ENCODE results near the gene ZMYND11.

The ZMYND11 gene

DNA sequence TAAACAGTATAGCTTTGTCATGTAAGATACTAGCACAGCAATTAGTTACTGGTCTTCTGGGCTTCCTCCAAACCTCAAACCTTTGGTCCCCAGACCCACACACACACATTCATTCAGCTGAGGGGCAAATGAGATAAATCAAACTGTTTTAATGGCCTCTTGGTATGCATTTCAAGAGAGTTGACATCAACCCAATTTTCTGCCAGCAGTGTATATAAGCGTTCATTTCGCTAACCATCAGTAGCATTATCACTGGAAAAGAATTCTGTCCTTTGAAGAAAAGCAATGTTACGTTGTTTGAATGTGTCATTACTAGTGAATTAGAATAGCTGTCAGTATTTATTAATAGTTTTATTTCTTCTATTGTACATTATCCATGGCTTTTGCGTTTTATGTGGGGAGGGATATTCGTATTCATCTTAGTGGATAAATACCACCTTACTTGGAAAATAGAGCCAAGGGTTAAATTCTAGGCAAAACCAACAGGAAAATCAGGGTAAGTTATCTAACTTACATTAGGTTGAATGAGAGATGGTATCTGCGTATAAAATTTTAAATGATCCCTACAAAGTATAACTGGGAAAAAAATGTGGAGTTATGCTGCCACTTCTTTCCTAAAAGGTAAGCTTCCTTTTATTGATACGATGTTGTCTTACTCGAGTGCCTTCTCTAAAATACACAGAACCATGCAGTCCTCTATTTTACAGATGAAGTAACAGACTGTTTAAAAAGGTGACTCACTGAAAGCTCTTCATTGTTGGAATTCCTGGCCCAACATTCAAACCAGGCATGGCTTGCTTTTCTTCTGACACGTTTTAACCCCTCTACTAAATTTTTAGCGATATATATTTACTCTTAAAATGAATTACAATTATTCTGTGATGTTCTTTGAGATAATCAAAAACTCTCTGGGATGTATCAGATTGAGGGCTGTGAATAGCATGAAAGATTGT is 2.0 kb upstream of the ZMYND11 start:
- Histone ChIP-seq H3K4me3 (ENCODE audit: extremely low read depth, insufficient read depth, low read length, poor library complexity, severe bottlenecking) (peak overlapping the region; percentile 68), H3K36me3 (ENCODE audit: control insufficient read depth, insufficient read depth, low read length) (no peaks in the 10 kb centered on the region), H3K4me1 (ENCODE audit: control insufficient read depth, insufficient read depth, low read length, poor library complexity, severe bottlenecking) (peaks cover 18% of the 10 kb centered on the region), H3K27ac (ENCODE audit: low read depth, low read length, severe bottlenecking) (peak overlapping the region; percentile 68), H3K9me3 (ENCODE audit: control insufficient read depth, low read length) (no peaks in the 10 kb centered on the region)
- WGBS, 2 experiments (ENCODE audit: insufficient coverage in 2 of 2): 82% methylated on average over 2 of the region's 10 CpGs; no CpG with 5 or more reads in 1 of the 2 experiments

DNA sequence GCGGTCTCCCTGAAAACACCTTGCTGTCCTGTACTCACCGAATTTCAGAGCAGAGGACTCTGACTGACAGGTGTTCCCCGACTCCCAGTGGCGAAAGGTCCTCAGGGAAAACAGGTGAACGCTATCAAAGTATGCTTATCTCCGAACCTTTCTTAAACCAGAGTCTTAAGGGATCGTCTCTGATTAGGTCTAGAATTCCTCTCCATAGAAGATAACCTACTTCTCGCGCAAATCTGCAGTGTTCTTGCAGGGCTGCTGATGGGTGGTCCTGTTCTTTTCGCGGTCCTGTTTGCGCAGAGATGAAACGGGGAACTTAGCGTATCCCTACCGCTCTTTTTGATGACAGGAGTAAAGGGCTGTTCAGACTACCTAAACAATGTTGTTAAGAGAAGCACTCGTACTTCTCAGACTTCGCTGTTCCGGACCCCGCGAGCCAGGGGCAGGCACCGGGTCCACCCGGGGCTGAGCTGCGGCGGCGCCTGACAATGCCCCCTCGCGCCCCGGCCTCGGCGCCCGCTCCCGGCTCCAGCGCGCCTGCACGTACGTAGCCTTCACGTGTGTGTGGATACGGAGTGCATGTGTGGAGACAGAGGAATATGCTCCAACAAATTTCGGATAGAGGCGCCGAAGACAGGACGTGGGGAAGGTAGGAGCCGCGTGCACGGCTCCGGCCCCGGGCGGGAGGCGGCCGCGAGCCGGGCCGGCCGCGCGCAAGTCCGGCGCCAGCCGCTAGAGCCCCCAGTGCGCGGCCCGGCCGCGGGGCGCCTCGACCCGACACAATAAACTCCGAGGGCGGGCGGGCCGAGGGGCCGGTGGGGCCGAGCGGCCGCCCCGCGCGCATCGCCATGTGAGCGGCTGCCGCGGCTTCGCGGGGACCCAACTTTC is 766 bp upstream of the ZMYND11 start:
- H3K4me1 ChIP-seq (ENCODE audit: control insufficient read depth, insufficient read depth, low read length, poor library complexity, severe bottlenecking): peaks cover 16% of the 10 kb centered on the region
- peak overlapping the region; percentile 68 for H3K4me3 ChIP-seq (ENCODE audit: extremely low read depth, insufficient read depth, low read length, poor library complexity, severe bottlenecking)
- peak overlapping the region; percentile 85 for H3K27ac ChIP-seq (ENCODE audit: low read depth, low read length, severe bottlenecking)
- WGBS, 2 experiments (ENCODE audit: insufficient coverage in 2 of 2): 0% methylated on average over 54 of the region's 84 CpGs
- H3K36me3 ChIP-seq (ENCODE audit: control insufficient read depth, insufficient read depth, low read length): no peaks in the 10 kb centered on the region
- H3K9me3 ChIP-seq (ENCODE audit: control insufficient read depth, low read length): no peaks in the 10 kb centered on the region

GRCh38 chr10:135601-136464 is 578 bp downstream of the ZMYND11 start:
- 1 to 2% methylated on average over 54 to 93 of the region's 112 CpGs for WGBS, 2 experiments (ENCODE audit: insufficient coverage in 2 of 2)
- Histone ChIP-seq H3K4me3 (ENCODE audit: extremely low read depth, insufficient read depth, low read length, poor library complexity, severe bottlenecking) (peak overlapping the region; percentile 68), H3K36me3 (ENCODE audit: control insufficient read depth, insufficient read depth, low read length) (no peaks in the 10 kb centered on the region), H3K27ac (ENCODE audit: low read depth, low read length, severe bottlenecking) (peak overlapping the region; percentile 85), H3K4me1 (ENCODE audit: control insufficient read depth, insufficient read depth, low read length, poor library complexity, severe bottlenecking) (peaks cover 15% of the 10 kb centered on the region), H3K9me3 (ENCODE audit: control insufficient read depth, low read length) (no peaks in the 10 kb centered on the region)

DNA sequence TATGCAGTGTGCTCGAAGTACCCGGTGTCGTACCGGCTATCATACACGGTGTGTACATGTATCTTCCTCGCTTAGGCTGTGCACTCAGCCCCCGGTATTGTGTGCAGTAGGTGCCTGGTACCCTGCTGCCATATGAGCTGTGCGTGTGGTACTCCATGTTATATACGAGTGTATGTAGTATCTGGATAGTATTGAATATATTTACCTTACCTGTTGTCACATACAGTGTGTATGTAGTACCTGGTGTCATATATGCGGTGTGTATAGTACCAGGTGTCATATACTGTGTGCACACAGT is 1.2 kb downstream of the ZMYND11 start:
- no peak overlapping the region for H3K27ac ChIP-seq (ENCODE audit: low read depth, low read length, severe bottlenecking)

DNA sequence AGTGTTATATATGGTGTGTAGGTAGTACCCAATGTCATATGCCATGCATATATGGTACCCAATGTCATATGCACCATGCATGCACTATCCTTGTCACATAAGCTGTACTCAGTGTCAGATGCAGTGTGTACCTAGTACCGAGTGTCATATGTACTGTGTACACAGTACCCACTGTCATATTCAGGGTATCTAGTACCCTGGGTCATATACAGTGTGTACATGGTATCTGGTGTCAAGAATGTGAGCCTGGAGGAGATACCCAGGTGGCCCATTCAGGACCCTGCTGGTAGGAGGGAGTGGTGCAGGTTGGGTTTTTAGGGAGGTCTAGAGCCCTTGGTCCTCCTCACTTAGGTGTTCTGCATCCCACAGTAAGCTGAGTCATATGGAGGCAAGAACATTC is 1.8 kb downstream of the ZMYND11 start:
- peaks cover 10% of the 10 kb centered on the region for H3K4me1 ChIP-seq (ENCODE audit: control insufficient read depth, insufficient read depth, low read length, poor library complexity, severe bottlenecking)
- H3K36me3 ChIP-seq (ENCODE audit: control insufficient read depth, insufficient read depth, low read length): no peaks in the 10 kb centered on the region
- no peak overlapping the region for H3K27ac ChIP-seq (ENCODE audit: low read depth, low read length, severe bottlenecking)
- no peaks in the 10 kb centered on the region for H3K9me3 ChIP-seq (ENCODE audit: control insufficient read depth, low read length)
- peak overlapping the region; percentile 68 for H3K4me3 ChIP-seq (ENCODE audit: extremely low read depth, insufficient read depth, low read length, poor library complexity, severe bottlenecking)
- no CpG with 5 or more reads among the region's 1 CpG for WGBS, 2 experiments (ENCODE audit: insufficient coverage in 2 of 2)

More for the DNA sequence above, 1.2 kb downstream of the ZMYND11 start:
- 31 to 44% methylated on average over 8 of the region's 10 CpGs for WGBS, 2 experiments (ENCODE audit: insufficient coverage in 2 of 2)
- H3K36me3 ChIP-seq (ENCODE audit: control insufficient read depth, insufficient read depth, low read length): no peaks in the 10 kb centered on the region
- no peaks in the 10 kb centered on the region for H3K9me3 ChIP-seq (ENCODE audit: control insufficient read depth, low read length)
- peak overlapping the region; percentile 68 for H3K4me3 ChIP-seq (ENCODE audit: extremely low read depth, insufficient read depth, low read length, poor library complexity, severe bottlenecking)
- peaks cover 15% of the 10 kb centered on the region for H3K4me1 ChIP-seq (ENCODE audit: control insufficient read depth, insufficient read depth, low read length, poor library complexity, severe bottlenecking)

GRCh38 chr10:137606-138005 is 2.4 kb downstream of the ZMYND11 start:
- H3K4me3 ChIP-seq (ENCODE audit: extremely low read depth, insufficient read depth, low read length, poor library complexity, severe bottlenecking): no peak overlapping the region
- H3K9me3 ChIP-seq (ENCODE audit: control insufficient read depth, low read length): no peaks in the 10 kb centered on the region
- no peak overlapping the region for H3K27ac ChIP-seq (ENCODE audit: low read depth, low read length, severe bottlenecking)

GRCh38 chr10:142371-142770 is 7.1 kb downstream of the ZMYND11 start:
- H3K4me3 ChIP-seq (ENCODE audit: extremely low read depth, insufficient read depth, low read length, poor library complexity, severe bottlenecking): no peak overlapping the region
- no peaks in the 10 kb centered on the region for H3K36me3 ChIP-seq (ENCODE audit: control insufficient read depth, insufficient read depth, low read length)
- H3K4me1 ChIP-seq (ENCODE audit: control insufficient read depth, insufficient read depth, low read length, poor library complexity, severe bottlenecking): no peaks in the 10 kb centered on the region
- H3K9me3 ChIP-seq (ENCODE audit: control insufficient read depth, low read length): no peaks in the 10 kb centered on the region
- H3K27ac ChIP-seq (ENCODE audit: low read depth, low read length, severe bottlenecking): no peak overlapping the region
- no CpG with 5 or more reads among the region's 3 CpGs for WGBS, 2 experiments (ENCODE audit: insufficient coverage in 2 of 2)

More at GRCh38 chr10:137606-138005, 2.4 kb downstream of the ZMYND11 start:
- no peaks in the 10 kb centered on the region for H3K36me3 ChIP-seq (ENCODE audit: control insufficient read depth, insufficient read depth, low read length)
- H3K4me1 ChIP-seq (ENCODE audit: control insufficient read depth, insufficient read depth, low read length, poor library complexity, severe bottlenecking): peaks cover 5% of the 10 kb centered on the region

DNA sequence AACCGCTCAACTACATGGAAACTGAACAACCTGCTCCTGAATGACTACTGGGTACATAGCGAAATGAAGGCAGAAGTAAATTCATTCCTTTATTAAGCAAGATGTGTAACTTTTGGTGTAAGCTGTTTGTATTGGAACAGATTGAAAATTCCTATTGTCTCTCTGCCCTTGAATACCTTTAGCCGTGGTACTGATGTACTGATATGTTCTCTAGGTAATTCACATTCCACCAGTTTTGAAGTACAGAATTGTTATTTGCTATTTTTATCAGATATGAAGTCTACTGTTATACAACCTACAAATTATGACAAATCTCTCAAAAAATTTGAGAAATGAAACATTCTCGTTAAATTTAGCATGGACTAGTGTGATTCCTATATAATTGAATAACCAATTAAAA is 17.7 kb downstream of the ZMYND11 start:
- H3K27ac ChIP-seq (ENCODE audit: low read depth, low read length, severe bottlenecking): no peak overlapping the region
- H3K36me3 ChIP-seq (ENCODE audit: control insufficient read depth, insufficient read depth, low read length): peaks cover 8% of the 10 kb centered on the region
- H3K4me3 ChIP-seq (ENCODE audit: extremely low read depth, insufficient read depth, low read length, poor library complexity, severe bottlenecking): no peak overlapping the region
- WGBS, 2 experiments (ENCODE audit: insufficient coverage in 2 of 2): 100% methylated on average over 1 of the region's 4 CpGs; no CpG with 5 or more reads in 1 of the 2 experiments
- H3K9me3 ChIP-seq (ENCODE audit: control insufficient read depth, low read length): peaks cover 7% of the 10 kb centered on the region
- no peaks in the 10 kb centered on the region for H3K4me1 ChIP-seq (ENCODE audit: control insufficient read depth, insufficient read depth, low read length, poor library complexity, severe bottlenecking)

DNA sequence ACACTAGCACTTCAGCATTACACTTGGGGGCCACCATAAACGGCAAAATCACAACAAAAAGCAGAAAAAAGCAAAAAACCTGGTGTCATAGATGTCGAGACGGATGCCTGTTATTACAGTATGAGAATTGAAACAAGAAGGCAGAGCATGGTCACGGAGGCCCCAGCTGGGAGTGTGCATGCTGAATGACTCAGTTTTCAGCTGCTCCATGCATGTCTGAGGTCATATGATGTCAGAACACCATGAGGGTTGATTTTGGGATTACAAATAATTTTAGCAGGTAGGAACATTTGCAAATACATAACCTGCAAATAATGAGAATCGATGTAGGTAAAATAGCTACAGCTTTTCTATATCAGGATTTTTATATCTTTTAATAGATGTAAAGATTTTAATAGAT is 19.1 kb downstream of the ZMYND11 start:
- H3K9me3 ChIP-seq (ENCODE audit: control insufficient read depth, low read length): no peaks in the 10 kb centered on the region
- peaks cover 3% of the 10 kb centered on the region for H3K36me3 ChIP-seq (ENCODE audit: control insufficient read depth, insufficient read depth, low read length)
- 94 to 97% methylated on average over 3 of the region's 5 CpGs for WGBS, 2 experiments (ENCODE audit: insufficient coverage in 2 of 2)
- H3K27ac ChIP-seq (ENCODE audit: low read depth, low read length, severe bottlenecking): no peak overlapping the region
- no peak overlapping the region for H3K4me3 ChIP-seq (ENCODE audit: extremely low read depth, insufficient read depth, low read length, poor library complexity, severe bottlenecking)
- H3K4me1 ChIP-seq (ENCODE audit: control insufficient read depth, insufficient read depth, low read length, poor library complexity, severe bottlenecking): no peaks in the 10 kb centered on the region

GRCh38 chr10:167383-167782 is 32.1 kb downstream of the ZMYND11 start:
- no peaks in the 10 kb centered on the region for H3K9me3 ChIP-seq (ENCODE audit: control insufficient read depth, low read length)
- no peak overlapping the region for H3K4me3 ChIP-seq (ENCODE audit: extremely low read depth, insufficient read depth, low read length, poor library complexity, severe bottlenecking)
- no peaks in the 10 kb centered on the region for H3K36me3 ChIP-seq (ENCODE audit: control insufficient read depth, insufficient read depth, low read length)
- no peak overlapping the region for H3K27ac ChIP-seq (ENCODE audit: low read depth, low read length, severe bottlenecking)
- no peaks in the 10 kb centered on the region for H3K4me1 ChIP-seq (ENCODE audit: control insufficient read depth, insufficient read depth, low read length, poor library complexity, severe bottlenecking)
